NCI-H2227 treated with DMSO at 0.1 percent for 48 hours (cell line): ENCODE measurements around the gene ARID3C.

Source experiments
- DNase-seq: peaks from one replicate; lab custom pipeline; 2025; lab: John Stamatoyannopoulos, UW

Gene ARID3C

DNA sequence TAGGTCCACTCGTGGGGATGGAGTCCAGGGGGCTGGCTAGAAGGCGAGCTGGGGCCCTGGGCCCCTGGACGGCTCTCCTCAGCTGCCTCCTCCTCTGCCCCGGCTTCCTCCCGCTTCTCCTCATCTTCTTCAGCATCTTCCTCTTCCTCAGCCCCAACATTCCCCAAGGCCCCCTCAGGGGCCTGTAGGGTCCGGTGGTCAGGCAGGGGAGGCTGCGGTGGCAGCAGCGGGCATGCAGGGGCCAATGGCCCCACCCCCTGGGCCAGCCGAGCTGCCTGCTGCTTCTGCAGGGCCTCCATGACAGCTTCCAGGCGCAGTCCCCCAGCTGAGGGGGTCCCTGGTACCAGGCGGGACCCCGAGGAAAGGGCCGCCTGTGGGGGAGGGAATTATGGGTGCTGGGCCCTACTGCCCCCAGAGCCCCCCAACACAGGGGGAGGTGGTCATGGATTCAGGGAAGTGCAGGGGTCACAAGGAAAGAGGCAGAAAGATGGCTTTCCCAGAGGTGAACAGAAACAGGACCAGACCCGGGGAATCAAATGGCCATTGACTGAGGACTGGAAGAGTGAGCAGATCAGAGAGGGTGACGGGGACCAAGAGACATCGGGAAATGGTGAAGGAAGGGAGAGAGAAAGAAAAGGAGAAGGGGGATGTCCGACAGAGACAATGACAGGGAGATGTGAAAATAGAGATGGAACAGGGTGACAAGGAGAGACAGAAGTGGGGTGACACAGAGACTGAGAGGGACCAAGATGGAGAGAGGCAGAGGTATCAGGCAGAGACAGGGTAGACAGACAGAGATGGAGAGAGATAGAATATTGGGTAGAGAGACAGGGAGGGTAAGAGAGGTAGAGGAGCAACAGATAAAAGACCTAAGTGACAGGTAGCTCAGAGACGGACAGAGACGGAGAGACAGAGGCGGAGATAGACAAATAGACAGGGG is 880 bp downstream of the ARID3C start:
- DNase-seq, result no peak

DNA sequence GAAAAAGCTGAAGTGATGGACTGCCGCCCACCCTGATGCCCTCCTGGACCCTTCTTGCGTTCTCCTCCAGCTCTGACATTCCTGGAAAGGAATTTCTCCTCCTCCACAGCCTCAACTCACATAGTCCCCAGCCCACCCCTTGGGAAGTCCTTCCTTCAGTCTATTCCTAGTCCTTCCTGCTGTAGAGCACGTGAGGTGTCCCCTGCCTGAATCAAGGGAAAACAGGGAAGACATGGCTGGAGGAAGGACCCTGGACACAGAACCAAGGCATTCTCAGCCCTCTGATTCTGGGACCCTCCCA is 3.7 kb downstream of the ARID3C start:
- DNase-seq, result no peak

DNA sequence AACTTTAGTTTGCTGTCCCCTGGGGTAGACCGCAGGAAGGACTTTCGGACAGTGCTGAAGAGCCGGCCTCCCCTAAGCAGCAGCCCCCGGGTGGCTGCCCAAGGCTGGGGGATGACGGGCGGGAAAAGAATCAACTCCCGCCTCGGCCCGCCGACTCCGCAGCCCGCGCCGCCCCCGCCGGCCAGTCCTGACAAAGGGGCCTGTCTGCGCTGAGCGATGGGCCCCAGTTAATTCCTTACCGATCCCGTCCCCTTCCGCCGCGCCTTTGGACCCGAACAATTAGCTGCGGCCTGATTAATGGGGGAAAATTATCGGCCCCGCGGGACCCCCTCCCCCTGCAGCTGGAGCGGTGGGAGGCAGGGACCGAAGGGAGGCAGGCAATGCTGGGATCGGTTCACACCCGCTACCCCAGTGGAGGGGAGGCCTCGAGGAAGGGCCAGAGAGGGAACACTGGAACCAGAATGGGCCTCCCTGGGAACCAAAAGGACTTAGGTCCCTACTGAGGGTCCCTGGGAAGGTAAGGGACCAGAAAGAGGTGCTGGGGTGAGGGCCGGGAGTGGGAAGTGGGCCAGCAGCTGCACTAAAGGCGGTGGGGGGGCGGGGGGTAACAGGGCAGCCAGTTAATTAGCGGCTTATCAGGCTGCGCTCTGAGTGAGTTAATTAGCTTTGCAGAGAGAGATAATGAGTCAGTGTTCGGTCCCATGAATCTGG is 4.2 kb downstream of the ARID3C start:
- DNase-seq, result no peak

DNA sequence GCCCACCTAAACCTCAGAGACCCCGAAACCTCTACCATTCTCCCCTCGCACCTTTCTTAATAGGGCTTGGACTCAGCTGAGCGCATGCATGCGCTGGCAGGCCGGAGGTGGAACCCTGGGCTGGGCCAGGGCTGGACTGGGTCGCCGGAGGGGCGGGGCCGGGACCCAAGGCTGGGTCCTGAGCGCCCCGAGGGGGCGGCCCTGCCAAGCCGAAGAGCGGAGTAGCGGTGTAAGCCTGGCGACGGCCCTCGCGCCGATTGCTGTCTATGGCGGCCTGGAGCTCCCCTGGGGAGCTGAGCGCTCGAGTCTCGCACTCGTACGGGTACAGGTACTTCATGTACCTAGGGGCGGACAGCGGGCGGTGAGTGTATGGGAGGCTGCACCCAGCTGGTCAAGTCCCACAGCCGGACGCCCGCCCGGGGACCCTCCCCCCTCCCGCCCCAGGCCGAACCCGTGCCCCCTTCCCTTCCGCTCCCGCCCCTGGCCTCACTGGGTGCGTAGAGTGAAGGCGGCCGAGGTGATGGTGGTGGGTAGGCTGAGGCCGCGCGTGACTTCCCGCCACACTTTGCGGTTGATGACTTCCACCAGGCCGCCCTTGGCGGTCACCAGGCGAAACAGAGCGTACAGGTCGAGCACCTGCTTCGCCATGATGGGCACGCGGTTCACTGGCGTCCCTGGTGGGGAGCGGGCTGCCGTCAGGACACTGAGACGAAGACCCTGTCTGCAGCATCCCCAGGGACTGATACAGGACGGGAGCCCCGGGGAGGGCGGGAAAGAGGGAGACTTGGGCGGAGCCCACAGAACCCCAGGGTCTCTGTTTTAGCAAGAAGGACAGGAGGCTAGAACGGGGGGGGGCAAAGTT is 5.3 kb downstream of the ARID3C start:
- no peak for DNase-seq

DNA sequence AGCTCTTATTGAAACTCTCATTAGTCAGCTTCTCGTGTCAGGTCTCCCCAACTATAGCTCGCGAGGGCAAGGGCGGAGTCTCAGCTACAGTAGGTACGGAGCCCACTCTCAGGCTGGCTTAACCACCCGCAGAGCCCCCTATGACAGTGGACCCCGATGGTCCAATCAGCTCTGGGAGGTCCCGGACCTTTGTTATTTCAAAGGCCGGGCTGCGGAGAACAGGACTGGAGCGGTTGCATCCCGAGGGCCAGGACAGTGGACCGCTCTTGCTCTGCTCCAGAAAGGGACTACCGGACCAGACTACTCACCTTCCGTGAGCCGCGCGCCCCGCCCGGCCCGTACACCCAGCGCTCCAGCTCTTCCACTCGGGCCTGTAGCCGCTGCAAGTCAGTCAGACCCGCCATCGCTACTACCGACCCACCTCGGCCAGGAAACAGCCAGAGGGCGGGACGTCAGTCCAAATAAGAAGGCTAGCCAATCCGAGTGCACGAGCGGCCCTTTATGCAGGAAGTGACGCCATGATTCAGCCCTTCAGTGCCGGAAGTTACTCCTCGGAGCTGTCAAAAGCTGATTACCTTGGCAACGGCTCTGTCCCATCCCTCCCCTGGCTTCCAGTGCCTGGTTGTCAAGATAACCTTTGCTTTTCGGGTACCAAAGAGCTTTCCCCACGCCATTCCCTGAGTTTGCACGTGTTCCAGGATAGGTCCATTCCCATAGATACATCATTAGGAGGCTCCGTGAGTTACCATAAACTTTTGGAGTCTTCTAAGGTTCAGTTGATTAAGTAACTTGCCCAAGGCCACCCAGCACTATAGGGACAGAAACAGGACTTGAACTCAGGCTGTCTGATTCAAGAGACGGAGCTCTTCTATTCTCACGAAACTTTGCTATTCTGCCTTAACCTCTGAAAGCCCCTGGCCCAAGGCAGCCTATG is 8.5 kb downstream of the ARID3C start, which contains the start of gene DCTN3:
Gene DCTN3 (minus strand): TSS at position 435 of the 934 bp plus-strand sequence. CDS start 31 bp downstream, at position 404.
- DNase-seq, result peak; percentile 87

DNA sequence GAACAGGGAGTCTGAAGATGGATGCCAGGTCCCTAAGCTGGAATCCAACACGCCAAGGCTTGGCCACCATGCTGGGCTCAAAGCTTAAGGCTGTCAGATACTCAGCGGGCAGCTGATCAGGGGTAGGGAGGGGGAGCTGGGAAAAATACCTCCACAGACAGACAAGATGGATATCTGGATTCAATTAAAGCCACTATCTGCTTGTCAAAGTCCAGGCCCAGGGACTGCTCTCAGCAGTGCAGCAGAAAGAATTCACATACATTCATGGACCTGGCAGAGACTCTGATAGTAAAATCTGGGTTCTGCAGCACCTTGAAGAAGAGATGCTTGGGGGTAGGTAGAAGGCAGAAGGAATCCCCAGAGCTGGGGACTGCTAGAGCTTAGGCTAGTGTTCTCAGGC is 13.7 kb downstream of the ARID3C start:
- no peak for DNase-seq

DNA sequence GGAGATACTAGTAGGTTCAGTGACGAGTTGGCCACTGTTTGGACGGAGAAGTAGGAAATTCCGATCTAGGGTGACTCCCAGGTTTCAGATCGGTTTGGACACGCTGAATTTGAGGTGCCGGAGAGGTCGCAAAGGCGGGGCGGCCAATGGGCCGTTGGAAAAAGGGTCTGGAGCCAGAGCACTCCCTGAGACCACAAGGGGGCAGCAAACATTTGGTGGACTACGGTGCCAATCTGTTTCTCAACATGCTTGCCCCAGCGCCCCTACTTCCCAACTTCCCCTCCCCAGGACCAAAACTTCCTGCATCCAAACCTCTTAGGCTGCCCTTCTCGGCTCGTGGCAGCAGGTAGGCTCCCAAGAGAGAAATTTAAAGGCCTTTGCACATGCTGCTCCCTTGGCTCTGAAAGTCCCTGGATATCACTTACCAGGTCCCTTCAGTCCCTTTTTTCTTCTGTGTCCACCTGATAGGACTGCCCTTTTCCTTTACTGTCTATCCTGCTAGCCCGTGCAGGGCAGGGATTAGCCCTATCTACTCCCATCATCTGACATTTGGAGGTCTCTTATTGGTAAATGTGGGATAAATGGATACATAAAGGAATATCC is 16.0 kb downstream of the ARID3C start:
- DNase-seq, result peak; percentile 29

DNA sequence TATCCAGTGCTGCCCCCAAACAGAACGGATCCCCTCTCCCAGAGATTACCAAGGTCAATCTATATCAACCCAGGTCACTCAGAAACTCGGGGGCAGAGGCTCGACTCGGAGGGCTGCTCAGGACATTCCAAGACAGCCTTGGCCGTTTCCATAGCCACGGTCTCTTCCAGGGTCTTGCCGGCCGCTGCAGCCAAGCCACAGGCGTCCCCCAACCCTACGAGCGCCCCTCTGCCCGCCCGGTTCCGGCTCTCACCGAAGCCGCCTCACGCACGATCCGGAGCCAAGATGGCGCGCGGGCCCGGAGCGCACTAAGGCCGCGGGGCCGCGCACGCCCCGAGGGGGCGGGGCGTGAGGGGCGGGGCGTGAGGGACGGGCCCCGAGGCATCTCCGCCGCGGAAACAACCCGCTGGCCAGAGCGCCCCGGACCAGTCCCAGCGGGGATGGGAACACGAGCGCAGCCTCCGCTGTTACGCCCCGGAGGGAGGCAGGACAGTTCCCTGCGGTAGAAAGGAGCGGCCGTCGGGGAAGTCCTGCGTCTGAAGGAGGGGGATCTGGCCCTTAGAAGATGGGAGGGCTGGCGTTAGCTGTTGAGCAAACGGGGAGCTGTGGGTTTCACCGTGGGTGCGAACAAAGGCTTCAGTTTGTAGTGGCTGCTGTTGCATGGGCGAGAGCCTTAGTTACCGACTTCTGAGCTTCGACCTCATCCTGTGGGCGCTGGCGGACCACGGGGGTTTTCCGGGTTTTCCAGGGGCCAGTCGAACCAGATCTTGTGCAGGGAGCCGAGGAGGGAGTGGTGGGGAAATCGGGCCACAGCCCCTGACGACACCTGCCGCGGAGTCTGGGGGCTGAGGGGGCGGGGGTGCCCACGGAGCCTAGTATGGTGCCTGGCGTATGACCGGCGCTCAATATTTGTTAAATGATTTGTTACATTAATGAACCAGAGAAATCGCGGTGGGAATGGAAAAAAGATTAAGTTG is 16.8 kb downstream of the ARID3C start, which contains the start of gene RPP25L:
Gene RPP25L (minus strand): TSS at position 287 of the 977 bp plus-strand sequence. CDS start 801 bp downstream, outside the sequence.
- peak; percentile 71 for DNase-seq

DNA sequence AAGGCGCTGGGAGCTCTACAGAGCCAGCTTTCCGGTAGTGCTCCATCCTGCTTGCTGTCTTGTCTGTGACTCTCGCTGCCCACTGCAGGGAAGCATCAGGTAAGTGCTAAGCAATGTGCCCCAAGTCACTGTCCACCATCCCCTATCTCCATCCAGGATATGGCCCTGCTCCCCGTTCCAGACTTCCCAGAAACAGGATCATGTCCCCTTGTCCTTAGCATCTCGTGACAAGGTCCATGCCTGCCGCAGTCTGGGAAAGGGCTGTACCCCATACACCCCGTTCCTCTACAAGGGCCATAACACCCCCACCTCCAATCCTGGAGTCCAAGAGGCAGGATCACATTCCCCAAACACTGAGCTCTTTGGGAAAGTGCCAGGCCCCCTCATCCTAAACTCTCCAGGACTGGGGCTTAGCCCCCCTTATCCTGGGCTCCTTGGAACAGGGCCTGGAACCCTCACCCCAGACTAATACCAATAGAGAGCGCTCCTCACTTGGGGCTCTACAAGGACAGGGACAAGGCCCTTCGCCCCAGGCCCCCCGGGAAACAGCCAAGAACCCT is 17.5 kb downstream of the ARID3C start:
- no peak for DNase-seq

DNA sequence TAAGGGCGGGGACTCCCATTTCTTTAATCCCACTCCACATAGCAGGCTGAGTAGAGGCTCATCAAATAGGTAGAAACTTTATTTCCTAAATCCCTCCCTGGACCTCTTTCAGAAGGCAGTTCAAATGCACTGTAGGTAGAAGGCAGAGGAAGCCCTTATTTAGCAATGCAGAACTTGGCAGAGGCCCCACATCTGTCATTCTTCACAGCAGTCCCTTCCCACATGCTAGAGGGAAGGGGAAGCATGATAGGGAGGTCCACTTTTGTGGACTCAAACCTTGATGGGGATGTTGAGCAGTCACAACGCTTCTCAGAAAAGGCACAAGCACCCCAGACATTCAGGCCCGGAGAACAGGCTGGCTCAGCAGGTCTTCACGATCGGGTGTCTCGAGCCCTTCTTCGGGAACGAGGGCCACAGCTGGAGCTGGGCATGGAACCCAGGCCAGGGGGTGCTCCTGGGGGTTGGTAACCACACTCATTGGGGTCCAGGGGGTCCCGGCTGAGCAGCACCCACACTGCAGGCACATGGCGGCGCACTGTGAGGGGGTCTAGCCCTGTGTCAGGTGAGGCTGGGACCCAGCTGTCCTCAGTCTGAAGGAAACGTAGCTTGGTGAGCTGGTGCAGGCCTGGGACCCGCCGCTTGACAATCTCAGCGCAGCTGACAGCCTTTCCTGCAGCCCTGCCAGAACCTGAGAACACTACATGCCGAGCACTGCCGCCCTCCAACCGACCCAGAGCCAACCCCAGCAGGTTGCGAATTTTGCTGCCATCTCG is 18.2 kb downstream of the ARID3C start:
- DNase-seq, result no peak

DNA sequence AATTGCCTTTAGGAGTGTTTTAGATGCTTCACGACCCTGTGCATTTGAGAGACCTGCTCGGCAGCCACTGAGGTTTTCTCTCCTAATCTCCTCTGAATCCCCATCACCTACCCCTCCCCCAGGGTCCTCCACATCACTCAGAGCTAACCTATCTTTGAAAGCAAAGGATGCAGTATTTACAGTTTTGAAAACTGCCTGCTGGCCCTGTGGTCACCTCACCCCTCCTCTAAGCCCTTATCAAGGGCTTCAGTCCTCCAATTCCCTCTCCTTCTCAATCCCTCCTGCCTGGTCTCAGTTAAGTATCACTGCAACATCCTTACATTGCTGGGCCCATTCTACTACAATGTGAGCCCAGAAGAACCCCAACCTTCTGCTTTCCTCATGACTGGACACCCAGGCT is 21.5 kb downstream of the ARID3C start:
- peak; percentile 8 for DNase-seq

DNA sequence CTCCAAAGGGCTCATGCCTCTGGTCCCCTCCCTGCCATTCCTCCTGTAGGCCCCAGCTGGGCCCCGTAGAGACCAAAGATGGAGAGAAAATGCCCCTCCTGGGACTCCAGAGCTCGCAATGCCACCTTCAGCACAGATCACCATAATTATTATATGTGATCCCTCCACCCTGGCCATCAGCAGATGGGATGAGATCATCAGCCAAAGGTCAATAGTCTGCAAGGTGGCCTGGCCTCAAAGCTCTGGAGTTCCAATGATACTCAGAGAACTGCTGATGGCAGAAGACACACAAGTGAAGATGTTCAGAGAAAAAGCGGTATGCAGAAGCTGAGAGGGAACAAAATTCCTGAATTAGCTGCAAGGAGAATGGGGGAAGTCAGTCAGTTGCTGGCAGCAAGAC is 22.0 kb downstream of the ARID3C start:
- no peak for DNase-seq

DNA sequence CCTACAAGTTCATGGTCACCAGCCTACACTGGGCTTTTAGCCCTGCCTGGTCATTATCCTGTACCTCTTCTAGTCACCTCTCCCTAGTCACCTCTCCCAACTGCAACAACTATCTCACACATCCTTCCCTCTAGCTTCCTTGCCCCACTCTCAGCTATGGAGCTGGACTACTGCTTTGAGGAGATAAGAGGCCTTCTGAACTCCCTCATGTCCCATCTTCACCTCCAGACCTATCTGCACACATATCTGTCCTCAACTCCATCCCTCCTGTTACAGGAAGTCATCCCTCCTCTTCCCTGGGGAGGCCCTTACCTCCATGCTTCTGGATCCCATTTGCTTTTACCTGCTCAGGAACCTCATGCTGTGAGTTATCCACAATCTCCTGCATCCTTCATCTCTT is 22.7 kb downstream of the ARID3C start:
- DNase-seq, result no peak

DNA sequence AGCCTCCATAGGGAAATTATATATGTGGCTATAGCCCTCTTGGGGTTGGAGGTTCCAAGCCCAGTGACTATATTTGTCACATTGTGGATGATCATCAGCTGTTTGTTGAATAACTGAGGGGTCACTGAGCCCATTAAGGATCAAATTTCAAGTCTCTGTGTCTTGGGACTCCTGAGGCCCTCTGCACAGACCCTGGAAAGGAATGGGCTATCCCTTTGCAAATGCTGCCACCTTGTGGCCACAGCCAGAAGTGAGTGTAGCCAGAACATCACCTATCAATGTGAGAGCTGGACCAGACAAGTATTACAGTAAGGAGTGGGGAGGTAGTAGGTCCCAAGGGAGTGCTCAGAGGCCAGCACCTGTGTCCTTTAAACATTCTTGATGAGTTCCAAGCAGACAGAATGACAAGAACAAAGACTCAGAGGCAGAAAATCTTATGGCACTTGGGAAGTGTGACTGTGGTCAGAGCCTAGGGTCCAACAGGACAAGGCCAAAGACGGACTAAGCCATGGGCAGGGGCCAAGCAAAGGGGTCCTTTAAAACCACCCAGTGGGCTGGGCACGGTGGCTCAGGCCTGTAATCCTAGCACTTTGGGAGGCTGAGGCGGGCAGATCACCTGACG is 25.1 kb downstream of the ARID3C start:
- peak; percentile 74 for DNase-seq

DNA sequence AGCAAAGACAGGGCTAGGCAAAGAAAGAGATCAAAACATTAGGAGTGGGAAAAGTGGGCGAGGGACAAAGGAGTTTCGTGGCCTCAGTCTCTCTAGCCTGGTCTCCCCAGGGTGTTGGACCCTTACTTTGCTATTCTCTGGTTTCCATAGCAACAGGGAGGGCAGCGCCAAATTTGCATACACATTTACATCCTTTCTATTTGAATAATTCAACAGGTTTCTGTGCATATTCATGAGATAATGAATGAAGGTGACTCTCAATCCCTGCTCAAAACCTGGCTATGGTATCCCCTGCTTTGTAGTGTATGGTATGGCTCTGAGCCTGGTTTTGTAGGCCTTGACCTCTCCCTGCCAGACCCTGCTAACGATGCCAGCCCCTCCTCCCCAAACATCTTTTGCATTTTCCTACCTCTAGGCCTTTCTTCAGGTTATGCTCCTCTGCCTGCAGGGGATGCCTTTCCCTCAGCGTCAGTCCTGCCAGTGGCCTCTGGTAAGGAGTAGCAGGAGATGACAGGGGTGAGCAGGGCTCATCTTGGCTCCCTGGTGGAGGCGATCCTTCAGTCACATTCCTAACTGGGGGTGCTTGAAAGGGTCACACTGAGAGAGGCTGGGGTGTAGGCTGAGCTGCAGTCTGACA is 26.8 kb downstream of the ARID3C start:
- DNase-seq, result no peak

DNA sequence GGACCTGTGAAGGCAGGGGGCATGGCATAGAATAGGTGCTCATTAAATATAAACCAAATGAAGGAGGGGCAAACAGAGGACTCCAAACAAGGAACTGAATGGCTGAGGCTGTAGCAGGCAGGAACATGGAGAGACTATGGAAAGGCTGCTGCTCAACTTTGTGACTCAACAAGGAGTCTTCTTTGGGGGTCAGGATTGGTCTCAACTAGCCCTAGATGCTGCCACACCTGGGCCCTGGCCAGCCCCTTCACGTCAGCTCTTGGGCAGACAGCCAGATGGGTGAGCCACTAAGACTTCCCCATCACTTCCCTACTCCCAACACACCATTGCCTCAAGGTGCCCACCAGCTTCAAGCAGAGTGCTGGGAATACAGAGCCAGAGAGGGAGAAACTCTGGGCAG is 28.0 kb downstream of the ARID3C start:
- no peak for DNase-seq

DNA sequence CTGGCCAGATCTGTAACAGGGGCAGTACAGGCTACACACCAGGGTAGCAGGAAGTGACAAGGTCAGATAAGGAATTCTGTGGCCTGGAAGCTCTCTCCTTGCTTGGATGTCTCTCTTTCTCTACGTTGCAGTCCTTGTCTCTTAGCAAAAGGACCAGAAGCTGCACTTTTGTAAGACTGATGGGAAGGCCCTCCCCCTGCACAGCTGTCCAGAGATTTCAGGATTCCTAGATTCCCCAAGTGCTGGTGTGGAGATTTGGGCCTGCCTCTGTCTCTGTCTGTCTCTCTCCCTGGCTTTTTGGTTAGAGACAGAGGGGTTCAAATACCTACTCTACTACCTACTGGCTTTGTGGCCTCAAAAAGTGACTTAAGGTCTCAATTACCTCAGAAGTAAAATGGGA is 29.3 kb downstream of the ARID3C start:
- DNase-seq, result no peak
